Adrenal gland (tissue), 12 donors: ENCODE data around the gene PLAAT4. TPM values are rescaled to one million over a fixed set of nuclear protein-coding genes. Genes with fewer than 3 reads are reported as not detected.
"Not testable (repeated sequence)": the region's sequence is repeated elsewhere in the genome, so short reads cannot be mapped to it uniquely, and the experiment has no call there.

Experiments used
- DNase-seq, 7 donors: peaks; one replicate each; pipeline ENCODE4 v3.0.0-alpha.2; 2019 to 2020
- H3K27ac ChIP-seq, 5 donors: fragments of 200-600 bp; sonication (generic) in 4 of 5; 1 replicate in 3 of 5; 2 replicates in 2 of 5; pipeline versions ENCODE4 v1.5.1 to v1.8.0; 2016 to 2020; ENCODE audit warnings: mild to moderate bottlenecking in 1 of 5
- H3K27me3 ChIP-seq: fragments of 200-600 bp; 2 replicates; pipeline ENCODE4 v1.8.0; 2021
- H3K36me3 ChIP-seq, 2 donors: fragments of 200-600 bp; replicated peaks in 1 of 2; 1 replicate in 1 of 2; 2 replicates in 1 of 2; pipeline versions ENCODE4 v1.5.1 to v1.8.0; 2018 to 2022
- H3K4me1 ChIP-seq, 2 donors: fragments of 200-600 bp; replicated peaks in 1 of 2; 1 replicate in 1 of 2; 2 replicates in 1 of 2; pipeline versions ENCODE4 v1.5.1 to v1.8.0; 2018 to 2021
- H3K4me3 ChIP-seq, 4 donors: fragments of 200-600 bp; sonication (generic) in 3 of 4; one replicate each; pipeline ENCODE4 v1.5.1; 2016 to 2018
- H3K9me3 ChIP-seq, 3 donors: fragments of 200-600 bp; sonication (generic) in 1 of 3; replicated peaks in 1 of 3; 1 replicate in 2 of 3; 2 replicates in 1 of 3; pipeline versions ENCODE4 v1.5.1 to v1.8.0; 2016 to 2021
- POLR2A ChIP-seq, 2 donors: fragments of 450-650 bp; IDR thresholded peaks; one replicate each; pipeline ENCODE4 v1.6.1; 2017; ENCODE audit warnings: antibody characterized with exemption in 2 of 2, mild to moderate bottlenecking in 2 of 2, moderate library complexity in 1 of 2
- WGBS, 4 donors: extraction: QIAGEN DNeasy Blood & Tissue Kit in 2 of 4; methylation state at CpG; one replicate each; pipeline versions ENCODE4 v1.1.5 to v1.1.7; 2013 to 2017; 5-methylcytosine and 5-hydroxymethylcytosine counted together
- intact Hi-C, 2 donors: fragments of 100-400 bp; cut with DNase I; formaldehyde crosslinking; loops; one replicate each; pipeline versions ENCODE4 v1.14.1 to v1.15.0; 2022 to 2023
- polyA plus RNA-seq, 3 donors: library from polyadenylated mRNA; stranded (reverse); fragments of 200-250 nt in 2 of 3; fragments of 350-450 nt in 1 of 3; fragmentation: Illumina TruSeq in 1 of 3; extraction: RNeasy Lipid Tissue Mini Kit (QIAGEN cat#74804) in 1 of 3; gene quantifications; one replicate each; pipeline ENCODE4 v1.2.3, GENCODE V29; 2013 to 2014
- total RNA-seq, 9 donors: library from RNA; depleted of rRNA in 4 of 9; stranded (reverse); fragments of >200 nt in 4 of 9; fragments of 120-200 nt in 1 of 9; fragmentation: NEBNext Ultra II Directional in 1 of 9; extraction: Animal tissue kit (Norgen Biotek cat#: 25700) in 1 of 9; gene quantifications; one replicate each; pipeline versions ENCODE4 v1.1.0 to v1.2.4, GENCODE V29; 2013 to 2023
- TF ChIP-seq, protein P1 (sequence below), 6 experiments: fragments of 450-650 bp in 4 of 6; fragments of 200-600 bp in 2 of 6; sonication (generic) in 1 of 6; IDR thresholded peaks; 1 replicate in 5 of 6; 2 replicates in 1 of 6; pipeline versions ENCODE4 v1.5.1 to v1.8.0; 2016 to 2021; ENCODE audit warnings: antibody characterized with exemption in 6 of 6, mild to moderate bottlenecking in 2 of 6, moderate library complexity in 1 of 6
- donor health status: healthy with polysubstance abuse.
- donor health status: Bipolar disorder and iron deficiency.
- donor health status: DM: yes; HTN: yes; CAD: no.
- donor health status: DM: no; HTN: no; CAD: no.
- donor health status: DM: no; HTN: no; CAD: no.
- donor health status: DM: yes; HTN: yes; CAD: no.

PLAAT4 gene
- total and polyA plus RNA-seq, 12 donors, result 3.7 to 49.5 (median 27.1) TPM

DNA sequence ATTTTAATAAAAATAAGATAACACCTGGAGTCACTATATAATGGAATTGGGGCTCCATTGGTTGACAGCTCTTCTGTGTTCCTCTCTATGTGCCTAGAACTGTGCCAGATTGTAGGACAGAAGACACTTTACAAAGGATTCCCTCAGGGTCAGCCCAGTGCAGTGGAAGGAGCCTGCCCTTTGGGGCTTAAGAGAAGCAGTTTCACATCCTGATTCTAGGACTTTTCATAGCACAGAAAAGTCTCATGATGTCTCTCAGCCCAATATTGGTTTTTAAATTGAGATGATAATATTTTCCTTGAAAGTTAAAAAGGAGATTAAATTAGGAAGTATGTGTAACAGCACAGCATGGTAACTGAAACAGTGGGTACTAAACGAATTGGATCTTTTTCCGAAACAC, 7.1 kb downstream of the PLAAT4 start:
- intact Hi-C loops, result no loop called here
- Histone ChIP-seq H3K9me3 (no peaks in the 10 kb centered on the region), H3K4me1 (no peaks in the 10 kb centered on the region), H3K4me3 (no peak overlapping the region), H3K36me3 (no peaks in the 10 kb centered on the region), H3K27ac (no peak overlapping the region), H3K27me3 (no peaks in the 10 kb centered on the region)
- DNase-seq, result no peak
- no peak for TF ChIP-seq POLR2A (IDR thresholded peaks at IDR 0.05)
- TF ChIP-seq, protein P1, sequence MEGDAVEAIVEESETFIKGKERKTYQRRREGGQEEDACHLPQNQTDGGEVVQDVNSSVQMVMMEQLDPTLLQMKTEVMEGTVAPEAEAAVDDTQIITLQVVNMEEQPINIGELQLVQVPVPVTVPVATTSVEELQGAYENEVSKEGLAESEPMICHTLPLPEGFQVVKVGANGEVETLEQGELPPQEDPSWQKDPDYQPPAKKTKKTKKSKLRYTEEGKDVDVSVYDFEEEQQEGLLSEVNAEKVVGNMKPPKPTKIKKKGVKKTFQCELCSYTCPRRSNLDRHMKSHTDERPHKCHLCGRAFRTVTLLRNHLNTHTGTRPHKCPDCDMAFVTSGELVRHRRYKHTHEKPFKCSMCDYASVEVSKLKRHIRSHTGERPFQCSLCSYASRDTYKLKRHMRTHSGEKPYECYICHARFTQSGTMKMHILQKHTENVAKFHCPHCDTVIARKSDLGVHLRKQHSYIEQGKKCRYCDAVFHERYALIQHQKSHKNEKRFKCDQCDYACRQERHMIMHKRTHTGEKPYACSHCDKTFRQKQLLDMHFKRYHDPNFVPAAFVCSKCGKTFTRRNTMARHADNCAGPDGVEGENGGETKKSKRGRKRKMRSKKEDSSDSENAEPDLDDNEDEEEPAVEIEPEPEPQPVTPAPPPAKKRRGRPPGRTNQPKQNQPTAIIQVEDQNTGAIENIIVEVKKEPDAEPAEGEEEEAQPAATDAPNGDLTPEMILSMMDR (IDR thresholded peaks at IDR 0.05), result no peak
- WGBS, 4 donors, result 67 to 85% (median 81%) methylated on average over 2 of the region's 2 CpGs

DNA sequence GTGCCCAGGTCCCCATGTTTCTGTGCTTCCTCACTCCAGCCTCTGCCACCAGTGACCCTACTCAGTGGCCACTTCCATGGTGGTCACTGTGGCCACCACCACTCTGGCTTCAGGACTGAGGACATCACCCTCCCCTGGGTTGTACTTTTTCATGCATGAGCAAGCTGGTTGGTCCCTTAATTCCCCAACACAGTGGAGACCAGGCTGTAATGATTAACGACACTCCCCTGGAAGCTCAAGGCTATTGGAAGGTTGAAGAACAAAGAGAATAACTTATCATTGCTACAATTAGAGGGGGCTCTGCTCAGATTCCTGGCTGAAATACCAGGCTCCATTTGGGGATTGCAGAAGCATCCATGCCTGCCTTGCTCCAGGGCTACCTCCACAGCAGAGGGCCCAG, 10.5 kb downstream of the PLAAT4 start:
- H3K27me3 ChIP-seq, result no peaks in the 10 kb centered on the region
- no peaks in the 10 kb centered on the region for H3K9me3 ChIP-seq
- H3K4me3 ChIP-seq, result no peak overlapping the region
- 60 to 76% (median 67%) methylated on average over 1 of the region's 1 CpG for WGBS, 4 donors
- intact Hi-C loops, result no loop called here
- no peak overlapping the region for H3K27ac ChIP-seq
- no peaks in the 10 kb centered on the region for H3K36me3 ChIP-seq
- peak in 1 of 7 donors; percentile 11 for DNase-seq
- no peak for TF ChIP-seq POLR2A (IDR thresholded peaks at IDR 0.05)
- TF ChIP-seq, protein P1 (IDR thresholded peaks at IDR 0.05), result no peak
- no peaks in the 10 kb centered on the region for H3K4me1 ChIP-seq

DNA sequence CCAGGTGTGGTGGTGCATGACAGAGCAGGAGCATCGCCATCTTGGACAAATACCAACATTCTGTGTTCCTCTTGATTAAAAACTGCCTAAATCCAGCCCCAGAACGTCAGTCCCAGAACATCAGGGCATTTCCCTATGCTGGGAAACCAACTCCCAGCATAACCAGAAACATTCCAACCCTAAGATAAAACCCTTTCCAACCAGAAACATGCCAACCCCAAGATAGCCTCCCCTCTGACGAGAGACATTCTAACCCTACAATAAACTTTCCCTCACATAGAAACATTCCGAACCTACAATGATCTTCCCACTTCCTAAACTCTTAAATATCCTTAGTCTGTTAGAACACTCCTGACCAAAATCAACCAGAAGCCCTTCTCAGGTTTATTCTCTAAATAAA, 11.6 kb downstream of the PLAAT4 start:
- intact Hi-C loops, result no loop called here
- Histone ChIP-seq H3K36me3 (no peaks in the 10 kb centered on the region), H3K4me1 (no peaks in the 10 kb centered on the region), H3K4me3 (no peak overlapping the region), H3K27ac (no peak overlapping the region), H3K27me3 (no peaks in the 10 kb centered on the region), H3K9me3 (no peaks in the 10 kb centered on the region)
- no peak for DNase-seq
- 67 to 81% (median 76%) methylated on average over 4 of the region's 4 CpGs for WGBS, 4 donors
- TF ChIP-seq, protein P1 (IDR thresholded peaks at IDR 0.05), result no peak
- TF ChIP-seq POLR2A (IDR thresholded peaks at IDR 0.05), result no peak

DNA sequence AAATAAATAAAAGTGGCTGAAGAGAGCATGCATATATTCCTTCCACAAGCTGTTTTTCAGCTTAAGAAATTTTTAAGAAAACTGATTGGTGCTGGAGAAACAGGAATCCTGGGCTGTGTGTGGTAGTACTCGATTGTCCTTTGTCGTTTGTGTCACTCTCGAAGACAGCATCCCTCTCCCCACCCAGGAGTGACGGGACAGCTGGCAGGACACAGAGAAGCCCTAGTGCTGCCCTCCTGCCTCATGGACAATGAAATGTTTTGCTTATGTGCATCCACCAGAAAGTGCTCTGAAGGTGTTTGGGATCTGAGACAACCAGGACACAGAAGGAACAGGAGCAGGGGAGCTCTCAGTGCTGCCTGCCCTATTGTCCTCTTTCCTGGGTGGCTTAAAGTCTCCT, 12.8 kb downstream of the PLAAT4 start:
- WGBS, 4 donors, result 79 to 86% (median 81%) methylated on average over 4 of the region's 4 CpGs
- intact Hi-C loops, result no loop called here
- Histone ChIP-seq H3K36me3 (no peaks in the 10 kb centered on the region), H3K9me3 (no peaks in the 10 kb centered on the region), H3K27ac (no peak overlapping the region), H3K27me3 (no peaks in the 10 kb centered on the region), H3K4me3 (no peak overlapping the region), H3K4me1 (no peaks in the 10 kb centered on the region)
- TF ChIP-seq, protein P1 (IDR thresholded peaks at IDR 0.05), result no peak
- no peak for TF ChIP-seq POLR2A (IDR thresholded peaks at IDR 0.05)
- DNase-seq, result peak in 1 of 7 donors; percentile 25

DNA sequence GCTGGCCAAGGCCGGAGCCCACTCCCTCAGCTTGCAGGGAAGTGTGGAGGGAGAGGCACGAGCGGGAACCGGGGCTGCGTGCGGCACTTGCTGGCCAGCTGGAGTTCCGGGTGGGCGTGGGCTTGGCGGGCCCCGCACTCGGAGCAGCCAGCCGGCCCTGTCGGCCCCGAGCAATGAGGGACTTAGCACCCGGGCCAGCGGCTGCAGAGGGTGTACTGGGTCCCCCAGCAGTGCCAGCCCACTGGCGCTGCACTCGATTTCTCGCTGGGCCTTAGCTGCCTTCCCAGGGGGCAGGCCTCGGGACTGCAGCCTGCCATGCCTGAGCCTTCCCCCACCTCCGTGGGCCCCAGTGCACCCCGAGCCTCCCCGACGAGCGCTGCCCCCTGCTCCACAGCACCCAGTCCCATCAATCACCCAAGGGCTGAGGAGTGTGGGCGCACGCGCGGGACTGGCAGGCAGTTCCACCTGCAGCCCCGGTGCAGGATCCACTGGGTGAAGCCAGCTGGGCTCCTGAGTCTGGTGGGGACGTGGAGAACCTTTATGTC, 13.6 kb downstream of the PLAAT4 start:
- H3K9me3 ChIP-seq, H3K4me1 ChIP-seq, intact Hi-C loops, H3K36me3 ChIP-seq, H3K27ac ChIP-seq, H3K4me3 ChIP-seq, H3K27me3 ChIP-seq: not testable (repeated sequence)
- peak in 1 of 7 donors; percentile 24 for DNase-seq
- 87 to 95% (median 90%) methylated on average over 6 to 31 of the region's 31 CpGs for WGBS, 4 donors
